GM12891 (cell line): Measurements from ENCODE around the gene ITGA8.

Experiments
- PAX5 ChIP-seq: IDR thresholded peaks from 2 replicates; pipeline ENCODE4 v1.6.1; 2011; ENCODE audit warnings: low read length, moderate library complexity, mild to moderate bottlenecking; ENCODE audit not compliant: insufficient read depth, severe bottlenecking
- POLR2A ChIP-seq: IDR thresholded peaks from 2 replicates; pipeline ENCODE4 v1.6.1; 2011; ENCODE audit warnings: low read depth, low read length, control low read depth
- POLR2AphosphoS5 ChIP-seq: IDR thresholded peaks from 2 replicates; pipeline ENCODE4 v1.6.1; 2011; ENCODE audit warnings: low read depth, low read length, control low read depth
- POU2F2 ChIP-seq: IDR thresholded peaks from 2 replicates; pipeline ENCODE4 v1.6.1; 2011; ENCODE audit warnings: low read depth, mild to moderate bottlenecking, control low read depth, low read length, moderate library complexity
- SPI1 ChIP-seq: IDR thresholded peaks from 2 replicates; pipeline ENCODE4 v1.6.1; 2011; ENCODE audit warnings: low read depth, low read length, control low read depth
- TAF1 ChIP-seq: IDR thresholded peaks from 2 replicates; pipeline ENCODE4 v1.6.1; 2011; ENCODE audit warnings: low read depth, low read length, control low read depth

DNA sequence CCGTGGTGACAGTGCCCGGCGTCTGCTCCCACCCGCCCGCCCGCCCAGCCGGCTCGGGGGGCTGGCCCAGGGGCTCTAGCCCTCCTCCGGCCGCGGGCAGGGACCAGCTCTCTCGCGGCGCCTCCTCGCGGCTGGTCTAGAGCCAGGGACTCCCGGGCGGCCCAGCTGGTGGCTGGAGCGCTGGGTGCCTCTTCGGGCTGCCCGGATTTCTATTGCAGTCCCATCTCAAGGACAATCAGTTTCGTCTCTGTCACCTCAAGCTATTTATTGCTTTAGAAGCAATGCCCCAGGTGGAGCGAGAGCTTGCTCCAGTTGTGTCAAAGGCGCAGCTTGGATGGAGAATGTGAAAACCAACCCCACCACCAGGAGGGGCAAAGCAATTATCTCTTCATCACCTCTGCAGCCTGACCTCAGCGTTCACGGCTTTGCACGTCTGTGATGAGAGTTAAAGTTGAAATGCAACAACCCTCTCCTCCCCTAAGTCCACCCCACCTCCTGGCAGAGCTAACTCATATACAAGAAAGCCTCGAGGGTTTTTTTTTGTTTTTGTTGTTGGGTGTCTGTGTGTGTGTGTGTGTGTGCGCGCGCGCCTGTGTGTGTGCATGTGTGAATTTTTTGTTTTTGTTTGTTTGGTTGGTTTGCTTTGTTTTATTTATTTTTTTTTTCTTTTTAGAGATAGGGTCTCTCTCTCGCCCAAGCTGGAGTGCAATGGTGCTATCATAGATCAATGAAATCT, at the start of gene ITGA8:
- TF ChIP-seq POLR2AphosphoS5 = no peak
- no peak for TF ChIP-seq POLR2A
- no peak for TF ChIP-seq TAF1
- TF ChIP-seq SPI1 = no peak
- no peak for TF ChIP-seq PAX5
- no peak for TF ChIP-seq POU2F2
